Measurements from ENCODE around the gene STH. TPM values are rescaled to one million over a fixed set of nuclear protein-coding genes. Genes with fewer than 3 reads are reported as not detected.

Gene STH
- total and polyA plus RNA-seq, 2 experiments from 2014 or later = not detected

GRCh38 chr17:45958307-45958706, 40.7 kb upstream of the STH start:
- no peaks in the 10 kb centered on the region for H3K36me3 ChIP-seq
- DNase-seq (ENCODE audit: low read depth in 1 of 2, low spot score in 1 of 2) = no peak
- H3K4me1 ChIP-seq (ENCODE audit: low read depth) = no peaks in the 10 kb centered on the region
- H3K4me3 ChIP-seq = no peak overlapping the region
- H3K27me3 ChIP-seq = no peaks in the 10 kb centered on the region
- no peak overlapping the region for H3K27ac ChIP-seq
- TF ChIP-seq CTCF (IDR thresholded peaks at IDR 0.05; ENCODE audit: low read depth, low read length) = no peak
- H3K9me3 ChIP-seq (ENCODE audit: low read depth) = no peaks in the 10 kb centered on the region

GRCh38 chr17:45958994-45959665, 39.9 kb upstream of the STH start:
- DNase-seq (ENCODE audit: low read depth in 1 of 2, low spot score in 1 of 2) = no peak
- no peak for TF ChIP-seq CTCF (IDR thresholded peaks at IDR 0.05; ENCODE audit: low read depth, low read length)
- no peaks in the 10 kb centered on the region for H3K4me1 ChIP-seq (ENCODE audit: low read depth)
- no peak overlapping the region for H3K4me3 ChIP-seq
- H3K36me3 ChIP-seq = no peaks in the 10 kb centered on the region
- H3K27me3 ChIP-seq = no peaks in the 10 kb centered on the region
- no peak overlapping the region for H3K27ac ChIP-seq
- H3K9me3 ChIP-seq (ENCODE audit: low read depth) = no peaks in the 10 kb centered on the region

- no peak for TF ChIP-seq CTCF (IDR thresholded peaks at IDR 0.05; ENCODE audit: low read depth, low read length)
- no peaks in the 10 kb centered on the region for H3K9me3 ChIP-seq (ENCODE audit: low read depth)
- no peaks in the 10 kb centered on the region for H3K4me1 ChIP-seq (ENCODE audit: low read depth)
- no peak overlapping the region for H3K27ac ChIP-seq
- no peak overlapping the region for H3K4me3 ChIP-seq
- DNase-seq (ENCODE audit: low read depth in 1 of 2, low spot score in 1 of 2) = no peak
- no peaks in the 10 kb centered on the region for H3K36me3 ChIP-seq
- no peaks in the 10 kb centered on the region for H3K27me3 ChIP-seq
Observed at GRCh38 chr17:45960311-45960710, 38.7 kb upstream of the STH start.

- DNase-seq (ENCODE audit: low read depth in 1 of 2, low spot score in 1 of 2) = no peak
Observed at GRCh38 chr17:45961206-45961605, 37.8 kb upstream of the STH start.

GRCh38 chr17:45962221-45962972, 36.7 kb upstream of the STH start:
- Histone ChIP-seq H3K4me1 (ENCODE audit: low read depth) (no peaks in the 10 kb centered on the region), H3K9me3 (ENCODE audit: low read depth) (no peaks in the 10 kb centered on the region), H3K4me3 (no peak overlapping the region), H3K27me3 (no peaks in the 10 kb centered on the region), H3K36me3 (no peaks in the 10 kb centered on the region), H3K27ac (no peak overlapping the region)
- TF ChIP-seq CTCF (IDR thresholded peaks at IDR 0.05; ENCODE audit: low read depth, low read length) = no peak
- no peak for DNase-seq (ENCODE audit: low read depth in 1 of 2, low spot score in 1 of 2)

More at GRCh38 chr17:45961206-45961605, 37.8 kb upstream of the STH start:
- Histone ChIP-seq H3K36me3 (no peaks in the 10 kb centered on the region), H3K4me3 (no peak overlapping the region), H3K9me3 (ENCODE audit: low read depth) (no peaks in the 10 kb centered on the region), H3K27ac (no peak overlapping the region), H3K4me1 (ENCODE audit: low read depth) (no peaks in the 10 kb centered on the region), H3K27me3 (no peaks in the 10 kb centered on the region)
- no peak for TF ChIP-seq CTCF (IDR thresholded peaks at IDR 0.05; ENCODE audit: low read depth, low read length)
